NCI-H146 treated with DMSO at 0.1 percent for 48 hours (cell line): ENCODE measurements around the gene GTSE1.
"Not testable (repeated sequence)": the region's sequence is repeated elsewhere in the genome, so short reads cannot be mapped to it uniquely, and the experiment has no call there.

ENCODE experiments used
- DNase-seq: peaks from one replicate; lab custom pipeline; 2025; ENCODE audit not compliant: unreplicated experiment; lab: John Stamatoyannopoulos, UW

Gene GTSE1

GRCh38 chr22:46292173-46292572 lies 4.5 kb upstream of the GTSE1 start:
- DNase-seq, result no peak

- no peak for DNase-seq
Measured at GRCh38 chr22:46292732-46293131, 3.9 kb upstream of the GTSE1 start.

- no peak for DNase-seq
Measured at GRCh38 chr22:46293577-46294260, 3.0 kb upstream of the GTSE1 start.

GRCh38 chr22:46294784-46295183 lies 1.9 kb upstream of the GTSE1 start:
- no peak for DNase-seq

- DNase-seq, result no peak
Measured at GRCh38 chr22:46295277-46295971, 1.2 kb upstream of the GTSE1 start.

- DNase-seq, result no peak
Measured at GRCh38 chr22:46297151-46297812, 612 bp downstream of the GTSE1 start.

GRCh38 chr22:46299101-46299500 lies 2.4 kb downstream of the GTSE1 start:
- no peak for DNase-seq

GRCh38 chr22:46300491-46300890 lies 3.8 kb downstream of the GTSE1 start:
- no peak for DNase-seq

GRCh38 chr22:46303347-46303965 lies 6.8 kb downstream of the GTSE1 start:
- DNase-seq, result no peak

GRCh38 chr22:46308283-46308988 lies 11.8 kb downstream of the GTSE1 start:
- DNase-seq, result no peak

GRCh38 chr22:46309526-46310085 lies 12.9 kb downstream of the GTSE1 start:
- no peak for DNase-seq

GRCh38 chr22:46312056-46312455 lies 15.4 kb downstream of the GTSE1 start:
- DNase-seq, result no peak

GRCh38 chr22:46312848-46313247 lies 16.2 kb downstream of the GTSE1 start:
- not testable (repeated sequence) for DNase-seq

GRCh38 chr22:46315976-46316375 lies 19.3 kb downstream of the GTSE1 start:
- no peak for DNase-seq

GRCh38 chr22:46317646-46318045 lies 21.0 kb downstream of the GTSE1 start:
- DNase-seq, result no peak

- DNase-seq, result no peak
Measured at GRCh38 chr22:46318576-46318975, 21.9 kb downstream of the GTSE1 start.

GRCh38 chr22:46319319-46319718 lies 22.6 kb downstream of the GTSE1 start:
- no peak for DNase-seq

GRCh38 chr22:46320166-46320710 lies 23.6 kb downstream of the GTSE1 start:
- DNase-seq, result no peak

- DNase-seq, result no peak
Measured at GRCh38 chr22:46320716-46321386, 24.2 kb downstream of the GTSE1 start.

GRCh38 chr22:46322711-46323110 lies 26.0 kb downstream of the GTSE1 start:
- no peak for DNase-seq
